ENCODE measurements around the gene ITIH1.

DNA sequence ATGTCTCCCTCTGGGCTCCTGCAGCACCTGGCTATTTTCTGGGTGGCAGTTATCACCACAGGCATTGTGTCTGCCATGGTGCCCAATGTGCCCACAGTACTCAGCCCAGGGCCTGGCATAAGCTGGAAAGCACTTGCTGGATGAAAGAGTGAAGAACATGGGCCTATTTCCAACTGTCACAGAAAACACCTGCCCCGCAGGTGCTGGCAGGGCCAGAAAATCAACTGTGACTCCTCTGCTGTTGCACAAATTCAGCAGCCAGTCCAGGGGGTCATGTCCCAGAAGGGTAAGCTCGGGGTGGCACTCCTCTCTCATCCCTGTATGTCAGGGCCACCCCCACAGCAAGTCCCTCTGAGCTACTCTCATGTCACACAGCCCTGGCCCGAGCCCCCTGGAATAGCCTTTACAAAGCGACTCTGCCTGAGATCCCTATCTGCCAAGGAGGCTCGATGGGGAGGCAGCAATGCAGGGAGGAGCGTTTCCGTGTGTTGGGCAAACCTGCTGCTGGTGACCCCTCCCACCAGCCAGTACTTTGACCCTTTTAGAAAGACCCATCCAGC, 34.1 kb downstream of the ITIH1 start:
- TF ChIP-seq, protein P1, sequence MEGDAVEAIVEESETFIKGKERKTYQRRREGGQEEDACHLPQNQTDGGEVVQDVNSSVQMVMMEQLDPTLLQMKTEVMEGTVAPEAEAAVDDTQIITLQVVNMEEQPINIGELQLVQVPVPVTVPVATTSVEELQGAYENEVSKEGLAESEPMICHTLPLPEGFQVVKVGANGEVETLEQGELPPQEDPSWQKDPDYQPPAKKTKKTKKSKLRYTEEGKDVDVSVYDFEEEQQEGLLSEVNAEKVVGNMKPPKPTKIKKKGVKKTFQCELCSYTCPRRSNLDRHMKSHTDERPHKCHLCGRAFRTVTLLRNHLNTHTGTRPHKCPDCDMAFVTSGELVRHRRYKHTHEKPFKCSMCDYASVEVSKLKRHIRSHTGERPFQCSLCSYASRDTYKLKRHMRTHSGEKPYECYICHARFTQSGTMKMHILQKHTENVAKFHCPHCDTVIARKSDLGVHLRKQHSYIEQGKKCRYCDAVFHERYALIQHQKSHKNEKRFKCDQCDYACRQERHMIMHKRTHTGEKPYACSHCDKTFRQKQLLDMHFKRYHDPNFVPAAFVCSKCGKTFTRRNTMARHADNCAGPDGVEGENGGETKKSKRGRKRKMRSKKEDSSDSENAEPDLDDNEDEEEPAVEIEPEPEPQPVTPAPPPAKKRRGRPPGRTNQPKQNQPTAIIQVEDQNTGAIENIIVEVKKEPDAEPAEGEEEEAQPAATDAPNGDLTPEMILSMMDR (conservative IDR thresholded peaks at IDR 0.05; ENCODE audit: low read depth, low read length) = no peak
- no peak for TF ChIP-seq EZH2 (IDR thresholded peaks at IDR 0.05; ENCODE audit: low read length, unreplicated experiment)
- no peak for TF ChIP-seq EZH2phosphoT487 (IDR thresholded peaks at IDR 0.05; ENCODE audit: borderline replicate concordance, low read length)

Data from PC-3 (cell line).